PFSK-1 (cell line): ENCODE results near the gene IQCE.

ENCODE experiments used
- FOXP2 ChIP-seq: optimal IDR thresholded peaks from 2 replicates; pipeline ENCODE3; 2011; ENCODE audit warnings: borderline replicate concordance, control low read depth, inconsistent platforms; ENCODE audit not compliant: insufficient read depth; ENCODE audit errors: extremely low read length, extremely low read depth
- POLR2AphosphoS5 ChIP-seq: IDR thresholded peaks from 2 replicates; pipeline ENCODE4 v1.6.1; 2012; ENCODE audit warnings: low read depth, mild to moderate bottlenecking, control low read depth, low read length, moderate library complexity
- SIN3A ChIP-seq: IDR thresholded peaks from 2 replicates; pipeline ENCODE4 v1.6.1; 2012; ENCODE audit warnings: mild to moderate bottlenecking, low read length, moderate library complexity, borderline replicate concordance; ENCODE audit not compliant: insufficient read depth
- TAF1 ChIP-seq: IDR thresholded peaks from 2 replicates; pipeline ENCODE4 v1.6.1; 2012; ENCODE audit warnings: low read length, control low read depth, borderline replicate concordance; ENCODE audit not compliant: insufficient read depth
- TF ChIP-seq, protein P1 (sequence below), 2 experiments: IDR thresholded peaks; 2 replicates each; pipeline versions ENCODE4 v1.6.1 to v1.8.0; 2011 to 2012; ENCODE audit warnings: low read depth in 2 of 2, low read length in 2 of 2, control low read depth in 1 of 2, inconsistent platforms in 1 of 2, mild to moderate bottlenecking in 1 of 2, moderate library complexity in 1 of 2; ENCODE audit not compliant: insufficient read depth in 1 of 2

IQCE gene

DNA sequence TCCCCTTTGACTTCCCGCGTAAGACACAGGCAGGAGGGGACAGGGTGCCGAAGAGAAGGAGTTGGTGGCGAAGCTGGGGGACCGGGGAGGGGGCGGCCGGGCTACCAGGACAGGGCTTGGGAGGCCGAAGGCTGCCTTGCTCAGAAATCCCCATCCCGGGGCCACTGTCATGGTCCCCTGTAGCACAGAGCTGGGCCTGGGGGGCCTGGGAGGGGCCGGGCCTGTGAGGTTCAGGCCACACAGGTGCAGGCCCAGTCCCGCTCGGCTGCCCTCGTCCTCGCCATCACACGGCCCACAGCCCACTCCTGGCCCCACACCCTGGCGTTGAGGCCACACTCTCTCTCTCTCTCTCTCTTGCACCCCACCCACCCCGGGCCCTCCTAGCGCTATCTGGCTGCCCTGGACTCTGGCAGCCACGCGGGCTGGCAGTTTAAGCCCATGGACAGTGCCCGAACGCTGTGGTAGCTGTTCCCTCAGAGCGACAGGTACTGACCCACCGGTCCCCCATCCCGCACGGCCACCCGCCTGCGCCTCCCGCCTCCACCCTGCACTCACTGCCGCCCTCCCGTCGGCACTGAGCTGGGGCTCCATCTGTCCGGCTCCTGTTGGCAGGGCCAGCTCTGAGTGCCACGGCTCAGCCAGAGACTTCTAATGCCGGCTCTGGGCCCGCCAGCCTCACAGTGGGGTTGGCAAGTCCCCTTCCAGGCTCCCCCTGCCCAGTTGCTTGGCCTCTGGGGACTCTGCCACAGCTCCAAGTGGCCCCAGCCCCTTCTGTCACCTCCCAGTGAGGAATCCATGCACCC, 101.0 kb downstream of the IQCE start:
- TF ChIP-seq FOXP2 (no peak), TAF1 (no peak), SIN3A (no peak), POLR2AphosphoS5 (no peak; the same call in 1 of the 2 replicates)
- TF ChIP-seq, protein P1, sequence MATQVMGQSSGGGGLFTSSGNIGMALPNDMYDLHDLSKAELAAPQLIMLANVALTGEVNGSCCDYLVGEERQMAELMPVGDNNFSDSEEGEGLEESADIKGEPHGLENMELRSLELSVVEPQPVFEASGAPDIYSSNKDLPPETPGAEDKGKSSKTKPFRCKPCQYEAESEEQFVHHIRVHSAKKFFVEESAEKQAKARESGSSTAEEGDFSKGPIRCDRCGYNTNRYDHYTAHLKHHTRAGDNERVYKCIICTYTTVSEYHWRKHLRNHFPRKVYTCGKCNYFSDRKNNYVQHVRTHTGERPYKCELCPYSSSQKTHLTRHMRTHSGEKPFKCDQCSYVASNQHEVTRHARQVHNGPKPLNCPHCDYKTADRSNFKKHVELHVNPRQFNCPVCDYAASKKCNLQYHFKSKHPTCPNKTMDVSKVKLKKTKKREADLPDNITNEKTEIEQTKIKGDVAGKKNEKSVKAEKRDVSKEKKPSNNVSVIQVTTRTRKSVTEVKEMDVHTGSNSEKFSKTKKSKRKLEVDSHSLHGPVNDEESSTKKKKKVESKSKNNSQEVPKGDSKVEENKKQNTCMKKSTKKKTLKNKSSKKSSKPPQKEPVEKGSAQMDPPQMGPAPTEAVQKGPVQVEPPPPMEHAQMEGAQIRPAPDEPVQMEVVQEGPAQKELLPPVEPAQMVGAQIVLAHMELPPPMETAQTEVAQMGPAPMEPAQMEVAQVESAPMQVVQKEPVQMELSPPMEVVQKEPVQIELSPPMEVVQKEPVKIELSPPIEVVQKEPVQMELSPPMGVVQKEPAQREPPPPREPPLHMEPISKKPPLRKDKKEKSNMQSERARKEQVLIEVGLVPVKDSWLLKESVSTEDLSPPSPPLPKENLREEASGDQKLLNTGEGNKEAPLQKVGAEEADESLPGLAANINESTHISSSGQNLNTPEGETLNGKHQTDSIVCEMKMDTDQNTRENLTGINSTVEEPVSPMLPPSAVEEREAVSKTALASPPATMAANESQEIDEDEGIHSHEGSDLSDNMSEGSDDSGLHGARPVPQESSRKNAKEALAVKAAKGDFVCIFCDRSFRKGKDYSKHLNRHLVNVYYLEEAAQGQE (IDR thresholded peaks at IDR 0.05; ENCODE audit: insufficient read depth in 1 of 2, low read depth in 2 of 2, low read length in 2 of 2), result no peak

DNA sequence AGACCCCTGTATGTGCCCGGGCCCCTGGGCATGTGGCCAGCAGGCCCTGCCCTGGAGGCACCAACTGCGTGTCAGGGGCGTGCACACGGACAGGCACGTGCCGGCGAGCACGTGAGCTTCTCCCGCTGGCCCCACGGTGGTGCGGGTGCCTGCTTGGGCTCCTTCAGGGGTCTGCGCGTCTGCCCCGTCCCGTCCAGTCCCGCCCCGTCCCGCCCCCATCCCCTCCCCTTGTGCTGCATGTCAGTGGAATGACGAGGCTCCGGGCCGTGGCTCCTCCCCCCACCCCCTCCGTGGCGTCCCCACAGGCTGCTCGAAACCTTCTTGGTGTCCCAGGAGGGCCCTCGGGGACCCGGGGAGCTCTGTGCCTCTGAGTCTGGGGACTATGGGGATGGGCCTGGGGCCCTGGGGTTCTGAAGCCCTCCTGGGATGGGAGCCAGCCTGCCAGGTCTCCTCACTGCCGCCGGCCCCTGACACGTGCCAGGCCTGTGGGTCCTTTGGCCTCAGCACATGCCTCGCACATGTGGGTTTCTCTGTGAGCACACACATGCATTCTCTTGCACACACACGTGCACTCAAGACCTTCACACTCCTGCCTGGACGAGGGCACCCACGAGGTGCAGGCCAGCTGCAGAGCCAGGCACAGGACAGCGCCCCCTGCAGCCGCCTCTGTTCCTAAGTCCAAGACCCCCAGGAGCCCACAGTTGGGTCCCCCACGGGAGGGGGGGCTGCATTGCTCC, 101.7 kb downstream of the IQCE start:
- TF ChIP-seq FOXP2, result no peak
- TF ChIP-seq POLR2AphosphoS5, result no peak
- TF ChIP-seq, protein P1 (IDR thresholded peaks at IDR 0.05; ENCODE audit: insufficient read depth in 1 of 2, low read depth in 2 of 2, low read length in 2 of 2), result no peak
- no peak for TF ChIP-seq SIN3A
- TF ChIP-seq TAF1, result no peak

DNA sequence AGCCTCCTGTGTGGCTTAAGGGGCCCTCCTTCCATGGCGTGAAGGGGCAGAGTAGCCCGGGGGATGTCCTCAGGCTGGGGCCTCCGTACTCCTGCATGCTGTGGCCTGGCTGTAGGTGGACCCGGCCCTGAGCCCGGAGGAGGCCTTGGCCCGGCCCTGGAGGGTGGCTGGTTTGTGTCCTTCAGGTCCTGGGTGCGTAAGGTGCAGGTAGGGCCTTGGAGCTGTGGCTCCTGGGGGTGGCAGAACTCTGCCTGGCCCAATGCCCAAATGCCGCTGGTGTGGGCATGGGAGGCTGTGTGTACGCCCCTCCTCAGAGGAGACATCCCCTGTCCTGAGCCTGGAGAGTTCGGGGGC, 102.3 kb downstream of the IQCE start:
- TF ChIP-seq SIN3A (no peak), FOXP2 (no peak), TAF1 (no peak), POLR2AphosphoS5 (no peak)
- TF ChIP-seq, protein P1 (IDR thresholded peaks at IDR 0.05; ENCODE audit: insufficient read depth in 1 of 2, low read depth in 2 of 2, low read length in 2 of 2), result no peak

DNA sequence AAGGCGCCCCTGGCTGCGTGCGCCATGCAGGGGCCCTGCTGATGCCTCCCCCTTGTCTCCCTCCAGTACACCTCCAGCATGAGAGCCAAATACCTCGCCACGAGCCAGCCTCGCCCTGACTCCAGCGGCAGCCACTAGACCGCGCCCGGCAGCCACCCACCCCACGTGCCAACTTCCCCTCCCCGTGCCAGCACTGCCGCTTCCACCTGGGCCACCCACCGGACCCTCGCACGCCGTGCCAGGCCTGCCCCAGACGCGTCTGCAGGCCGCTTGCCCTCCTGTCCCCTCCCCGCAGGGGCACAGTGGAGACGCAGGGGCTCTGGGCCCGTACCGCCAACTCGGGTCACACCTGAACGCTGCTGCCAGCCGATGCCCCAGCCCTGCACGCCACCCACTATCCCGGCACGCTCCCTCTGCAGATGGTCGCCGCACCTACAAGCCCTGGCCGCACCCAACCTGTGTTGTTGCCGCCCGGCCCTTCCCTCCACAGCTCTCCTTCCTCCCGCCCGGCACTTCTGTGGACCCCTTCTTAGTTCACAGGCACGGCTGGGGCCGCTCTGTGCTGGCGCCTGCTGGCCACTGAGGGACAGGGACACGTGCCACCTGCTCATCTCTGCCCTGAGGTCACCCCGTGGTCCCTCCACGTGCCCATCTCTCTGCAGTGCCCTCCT, 103.0 kb downstream of the IQCE start:
- TF ChIP-seq POLR2AphosphoS5 (no peak), TAF1 (no peak), SIN3A (no peak), FOXP2 (no peak)
- TF ChIP-seq, protein P1 (IDR thresholded peaks at IDR 0.05; ENCODE audit: insufficient read depth in 1 of 2, low read depth in 2 of 2, low read length in 2 of 2), result no peak
